Measurements from ENCODE around the gene ZNF90. TPM values are rescaled to one million over a fixed set of nuclear protein-coding genes. Genes with fewer than 3 reads are reported as not detected.

ZNF90 gene
- total and polyA plus RNA-seq, 10 of the 15 experiments (the other 5 are each of a cell fraction or from before 2014, with no cell fraction given), result 0.06 to 1.3 (median 0.18) TPM; not detected in 1

DNA sequence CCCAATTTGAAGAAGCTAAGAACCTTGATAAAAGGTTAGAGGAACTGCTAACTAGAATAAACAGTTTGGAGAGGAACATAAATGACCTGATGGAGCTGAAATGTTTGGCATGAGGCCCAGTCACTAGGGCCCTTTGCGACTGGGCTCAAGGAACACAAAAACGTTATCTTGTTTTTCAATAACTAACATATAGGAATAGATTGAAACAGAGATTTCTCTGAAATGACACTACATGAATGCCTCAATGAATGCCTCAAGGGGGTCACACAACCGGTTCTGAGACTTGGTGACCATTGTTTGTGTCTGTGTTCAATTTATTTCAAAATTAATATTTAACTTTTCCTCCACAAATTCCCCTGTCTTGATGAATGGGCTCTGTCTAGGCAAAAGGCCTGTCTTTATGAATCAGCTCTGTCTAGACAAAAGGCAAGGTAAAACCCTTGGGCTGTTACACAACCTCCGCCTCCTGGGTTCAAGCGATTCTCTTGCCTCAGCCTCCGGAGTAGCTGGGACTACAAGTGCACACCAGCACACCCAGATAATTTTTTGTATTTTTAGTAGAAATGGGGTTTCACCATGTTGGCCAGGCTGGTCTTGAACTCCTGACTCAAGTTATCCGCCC is 88.3 kb downstream of the ZNF90 start:
- DNase-seq (ENCODE audit: low read depth, low spot score) (no peak), FAIRE-seq (no peak), ATAC-seq (no peak)
- ChIA-PET RAD21 (ENCODE audit: unreplicated experiment) (no interaction called here), SMC1A (ENCODE audit: uncharacterized antibody, unreplicated experiment) (interaction anchor here (1.0 kb wide), 1 partner anchor 26 kb away, joined by 3 read pairs; no protein-coding TSS in a partner anchor), CTCF (no interaction called here), POLR2A (no interaction called here)
- no peaks in the 10 kb centered on the region for H3K79me2 ChIP-seq (ENCODE audit: control insufficient read depth, insufficient read depth, low read length)
- H3K9ac ChIP-seq (ENCODE audit: control insufficient read depth, insufficient read depth, low read length), result no peak overlapping the region
- TF ChIP-seq SRF (IDR thresholded peaks at IDR 0.05; ENCODE audit: low read depth in 2 of 2, low read length in 2 of 2) (no peak), POU2F2 (IDR thresholded peaks at IDR 0.05; ENCODE audit: borderline replicate concordance, low read depth, low read length) (no peak), ZNF24 (IDR thresholded peaks at IDR 0.05) (no peak), SUZ12 (IDR thresholded peaks at IDR 0.05; ENCODE audit: unreplicated experiment) (no peak)
- in situ Hi-C loops (cut with MboI) (no loop called here), intact Hi-C loops (cut with micrococcal nuclease; ENCODE audit: unreplicated experiment) (no loop called here)
- no peak overlapping the region for H3K27ac ChIP-seq (ENCODE audit: control insufficient read depth, insufficient read depth)
- no peaks in the 10 kb centered on the region for H3K27me3 ChIP-seq (replicated peaks in 1 of 2; ENCODE audit: control insufficient read depth in 2 of 2, insufficient read depth in 2 of 2, low read length in 1 of 2)
- BruUV-seq (replicated peaks), result no TSS peak
- no peaks in the 10 kb centered on the region for H3K36me3 ChIP-seq (ENCODE audit: control insufficient read depth in 2 of 2, insufficient read depth in 2 of 2, low read length in 1 of 2)
- H3K4me3 ChIP-seq, result no peak overlapping the region
- H3K4me1 ChIP-seq (ENCODE audit: control insufficient read depth, insufficient read depth, low read length), result no peaks in the 10 kb centered on the region
- no peak overlapping the region for H2AFZ ChIP-seq (ENCODE audit: control insufficient read depth, low read depth, low read length)
- H4K20me1 ChIP-seq (ENCODE audit: control insufficient read depth, insufficient read depth), result no peaks in the 10 kb centered on the region
- no peak overlapping the region for H3K4me2 ChIP-seq (ENCODE audit: control insufficient read depth, insufficient read depth)
- WGBS (ENCODE audit: insufficient coverage, insufficient replicate concordance, low lambda C conversion rate, missing lambda C conversion rate), result 91% methylated on average over 7 of the region's 7 CpGs
- no peaks in the 10 kb centered on the region; the same call in 1 of the 3 replicates for H3K9me3 ChIP-seq (replicated peaks; ENCODE audit: control insufficient read depth, insufficient read depth, low read length)

DNA sequence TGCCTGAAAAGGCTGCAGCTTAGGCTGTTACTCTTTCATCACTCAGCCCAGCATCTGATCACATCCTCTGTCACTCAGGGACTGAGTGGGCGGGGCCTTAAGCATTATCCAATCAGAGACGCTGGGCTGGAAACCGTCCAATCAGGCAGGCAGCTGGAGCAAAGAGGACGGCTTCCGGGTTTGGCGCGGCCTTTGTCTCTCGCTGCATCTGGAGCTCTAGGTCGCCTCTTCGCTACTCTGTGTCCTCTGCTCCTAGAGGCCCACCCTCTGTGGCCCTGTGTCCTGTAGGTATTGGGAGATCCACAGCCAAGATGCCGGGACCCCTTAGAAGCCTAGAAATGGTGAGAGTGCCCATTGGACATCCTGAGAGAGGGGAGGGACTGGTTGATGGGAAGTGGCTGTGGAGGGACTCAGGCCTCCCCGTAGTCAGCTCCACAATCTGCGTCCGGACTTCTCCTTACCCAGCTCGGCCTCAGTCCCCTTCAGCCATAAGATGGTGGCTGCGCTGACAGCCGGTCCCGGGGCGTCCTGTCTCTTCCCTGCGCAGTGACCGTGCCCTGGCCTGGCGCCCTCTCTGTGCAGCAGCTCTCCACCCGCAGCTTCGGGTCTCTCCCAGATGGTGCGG is 89.3 kb downstream of the ZNF90 start, which contains the start of gene ZNF486:
Gene ZNF486, plus strand, starts transcription at position 195 of the 625 bp plus-strand sequence. Its CDS starts 117 bp downstream, at position 312.
- Histone ChIP-seq H3K4me2 (ENCODE audit: control insufficient read depth, insufficient read depth) (no peak within 1 kb of the TSS), H3K79me2 (ENCODE audit: control insufficient read depth, insufficient read depth, low read length) (no peaks in the 10 kb centered on the region), H3K36me3 (ENCODE audit: control insufficient read depth in 2 of 2, insufficient read depth in 2 of 2, low read length in 1 of 2) (no peaks in the 10 kb centered on the region), H3K4me1 (ENCODE audit: control insufficient read depth, insufficient read depth, low read length) (no peaks in the 10 kb centered on the region), H2AFZ (ENCODE audit: control insufficient read depth, low read depth, low read length) (peak within 1 kb of the TSS; percentile 33), H3K27me3 (replicated peaks in 1 of 2; ENCODE audit: control insufficient read depth in 2 of 2, insufficient read depth in 2 of 2, low read length in 1 of 2) (no peaks in the 10 kb centered on the region), H3K27ac (ENCODE audit: control insufficient read depth, insufficient read depth) (no peak within 1 kb of the TSS), H3K4me3 (peak within 1 kb of the TSS; percentile 20; the same call in 1 of the 2 replicates), H3K9me3 (replicated peaks; ENCODE audit: control insufficient read depth, insufficient read depth, low read length) (no peaks in the 10 kb centered on the region; the same call in 1 of the 3 replicates), H3K9ac (ENCODE audit: control insufficient read depth, insufficient read depth, low read length) (no peak within 1 kb of the TSS), H4K20me1 (ENCODE audit: control insufficient read depth, insufficient read depth) (no peaks in the 10 kb centered on the region)
- ATAC-seq (no peak; the same call in 2 of the 3 replicates), FAIRE-seq (no peak), DNase-seq (ENCODE audit: low read depth, low spot score) (no peak)
- no TSS peak for BruUV-seq (replicated peaks)
- ChIA-PET RAD21 (ENCODE audit: unreplicated experiment) (no interaction called here), POLR2A (no interaction called here), SMC1A (ENCODE audit: uncharacterized antibody, unreplicated experiment) (interaction anchor here (1.0 kb wide), 2 partner anchors 27 to 71 kb away, joined by 3 read pairs; no protein-coding TSS in a partner anchor), CTCF (no interaction called here)
- intact Hi-C loops (cut with micrococcal nuclease; ENCODE audit: unreplicated experiment) (no loop called here), in situ Hi-C loops (cut with MboI) (no loop called here)
- 2% methylated on average over 24 of the region's 25 CpGs for WGBS (ENCODE audit: insufficient coverage, insufficient replicate concordance, low lambda C conversion rate, missing lambda C conversion rate)
- TF ChIP-seq ZNF384 (IDR thresholded peaks at IDR 0.05; ENCODE audit: borderline replicate concordance, low read depth, low read length) (no peak), POLR2A (IDR thresholded peaks at IDR 0.05; ENCODE audit: low read depth, low read length) (peak; percentile 65), SPI1 (IDR thresholded peaks at IDR 0.05; ENCODE audit: borderline replicate concordance, insufficient read depth, low read depth, low read length) (no peak), NFYB (IDR thresholded peaks at IDR 0.05; ENCODE audit: insufficient read depth, low read depth, low read length) (peak; percentile 67; the same call in 1 of the 2 replicates), ZZZ3 (IDR thresholded peaks at IDR 0.05; ENCODE audit: control insufficient read depth, insufficient read length, low read depth) (no peak), BCL11A (IDR thresholded peaks at IDR 0.05; ENCODE audit: low read depth, low read length) (no peak), BHLHE40 (IDR thresholded peaks at IDR 0.05; ENCODE audit: borderline replicate concordance in 1 of 2, low read depth in 2 of 2, low read length in 1 of 2) (no peak)
- TF ChIP-seq, protein P1, sequence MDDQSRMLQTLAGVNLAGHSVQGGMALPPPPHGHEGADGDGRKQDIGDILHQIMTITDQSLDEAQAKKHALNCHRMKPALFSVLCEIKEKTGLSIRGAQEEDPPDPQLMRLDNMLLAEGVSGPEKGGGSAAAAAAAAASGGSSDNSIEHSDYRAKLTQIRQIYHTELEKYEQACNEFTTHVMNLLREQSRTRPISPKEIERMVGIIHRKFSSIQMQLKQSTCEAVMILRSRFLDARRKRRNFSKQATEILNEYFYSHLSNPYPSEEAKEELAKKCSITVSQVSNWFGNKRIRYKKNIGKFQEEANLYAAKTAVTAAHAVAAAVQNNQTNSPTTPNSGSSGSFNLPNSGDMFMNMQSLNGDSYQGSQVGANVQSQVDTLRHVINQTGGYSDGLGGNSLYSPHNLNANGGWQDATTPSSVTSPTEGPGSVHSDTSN (IDR thresholded peaks at IDR 0.05; ENCODE audit: insufficient replicate concordance, low read depth, low read length), result peak; percentile 78
- TF ChIP-seq, protein P2, sequence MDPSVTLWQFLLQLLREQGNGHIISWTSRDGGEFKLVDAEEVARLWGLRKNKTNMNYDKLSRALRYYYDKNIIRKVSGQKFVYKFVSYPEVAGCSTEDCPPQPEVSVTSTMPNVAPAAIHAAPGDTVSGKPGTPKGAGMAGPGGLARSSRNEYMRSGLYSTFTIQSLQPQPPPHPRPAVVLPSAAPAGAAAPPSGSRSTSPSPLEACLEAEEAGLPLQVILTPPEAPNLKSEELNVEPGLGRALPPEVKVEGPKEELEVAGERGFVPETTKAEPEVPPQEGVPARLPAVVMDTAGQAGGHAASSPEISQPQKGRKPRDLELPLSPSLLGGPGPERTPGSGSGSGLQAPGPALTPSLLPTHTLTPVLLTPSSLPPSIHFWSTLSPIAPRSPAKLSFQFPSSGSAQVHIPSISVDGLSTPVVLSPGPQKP (IDR thresholded peaks at IDR 0.05; ENCODE audit: low read depth, low read length), result no peak

All from GM12878 (cell line).